ENCODE measurements around the gene CT45A10.
"Not testable (repeated sequence)": the region's sequence is repeated elsewhere in the genome, so short reads cannot be mapped to it uniquely, and the experiment has no call there.

Gene CT45A10, protein sequence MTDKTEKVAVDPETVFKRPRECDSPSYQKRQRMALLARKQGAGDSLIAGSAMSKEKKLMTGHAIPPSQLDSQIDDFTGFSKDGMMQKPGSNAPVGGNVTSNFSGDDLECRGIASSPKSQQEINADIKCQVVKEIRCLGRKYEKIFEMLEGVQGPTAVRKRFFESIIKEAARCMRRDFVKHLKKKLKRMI

DNA sequence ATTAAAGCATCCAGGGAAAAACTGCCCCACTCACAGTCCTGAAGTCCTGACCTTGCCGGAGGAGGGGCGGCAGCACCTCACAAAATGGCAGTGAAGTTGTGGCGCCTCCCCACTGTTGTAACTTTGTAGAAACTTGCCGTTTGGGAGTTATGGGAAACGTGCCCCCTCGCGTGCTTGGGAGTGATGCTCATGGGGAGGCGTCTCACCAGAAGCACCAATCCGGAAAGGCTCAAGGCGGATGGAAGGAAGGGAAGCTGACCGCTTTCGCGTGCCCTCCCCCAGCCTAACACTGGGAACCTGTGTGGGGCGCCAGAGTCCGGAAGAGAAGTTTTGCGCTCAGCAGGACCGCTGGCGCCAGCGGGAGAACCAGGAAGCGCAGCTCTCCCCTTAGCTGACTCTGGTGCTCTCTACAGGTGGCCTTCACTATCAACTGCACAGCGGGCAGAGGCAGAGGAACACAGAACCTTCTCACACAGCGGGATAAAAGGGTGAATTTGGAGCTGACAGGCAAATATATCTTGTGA, at the start of gene CT45A10, which contains the start of gene SAGE1:
TSS of gene CT45A10 (minus strand) at position 151 of the 524 bp plus-strand sequence. CDS start 8,100 bp downstream, outside the sequence.
TSS of gene SAGE1 (plus strand) at position 423 of the 524 bp plus-strand sequence. CDS start 2,527 bp downstream, outside the sequence.
- DNase-seq: no peak

DNA sequence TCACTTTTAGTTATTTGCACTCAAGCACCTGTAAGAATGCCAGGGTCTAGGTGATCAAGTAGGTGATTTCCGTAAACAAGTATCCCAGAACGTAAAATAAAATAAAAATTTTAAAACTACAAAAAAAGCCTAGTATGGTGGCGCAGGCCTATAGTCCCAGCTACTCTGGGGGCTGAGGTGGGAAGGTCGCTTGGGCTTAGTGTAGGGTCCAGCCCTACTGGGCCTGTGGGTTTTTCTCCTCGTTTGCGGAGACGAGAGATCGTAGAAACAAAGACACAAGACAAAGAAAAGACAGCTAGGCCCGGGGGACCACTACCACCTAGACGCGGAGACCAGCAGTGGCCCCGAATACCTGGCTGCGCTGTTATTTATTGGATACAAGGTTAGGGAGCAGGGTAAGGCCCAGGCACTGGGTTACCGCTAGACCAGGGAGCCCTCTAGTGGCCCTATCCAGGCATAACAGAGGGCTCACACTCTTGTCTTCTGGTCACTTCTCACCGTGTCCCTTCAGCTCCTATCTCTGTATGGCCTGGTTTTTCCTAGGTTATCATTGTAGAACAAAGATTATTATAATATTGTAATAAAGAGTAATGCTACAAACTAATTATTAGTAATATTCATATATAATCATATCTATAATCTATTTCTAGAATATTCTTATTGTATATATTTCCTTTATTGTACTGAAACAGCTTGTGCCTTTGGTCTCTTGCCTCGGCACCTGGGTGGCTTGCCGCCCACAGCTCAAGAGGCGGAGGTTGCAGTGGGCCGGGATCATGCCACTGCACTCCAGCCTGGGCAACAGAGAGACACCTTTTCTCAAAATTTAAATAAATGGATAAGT, 38.6 kb upstream of the CT45A10 start:
- DNase-seq: peak in 25 of 58 donors; percentile 0 to 38 (median 1)

DNA sequence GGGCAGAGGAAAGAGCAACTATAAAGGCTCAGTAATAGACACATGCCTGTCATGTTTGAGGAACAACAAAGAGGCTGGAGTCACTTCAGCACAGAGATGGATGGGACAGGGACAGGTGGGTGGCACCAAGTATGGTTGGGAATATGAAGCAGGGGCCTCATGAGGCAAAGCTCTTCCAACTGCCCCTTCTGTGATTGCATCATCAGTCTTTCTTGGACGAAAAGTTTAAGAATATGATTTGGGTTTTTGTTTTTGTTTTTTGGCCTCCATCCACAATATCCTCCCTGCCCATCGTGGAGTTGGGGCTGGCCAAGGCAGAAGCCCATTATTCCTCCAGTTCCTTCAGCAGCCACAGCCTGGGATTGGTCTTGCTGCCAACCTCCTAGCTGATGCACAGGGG, 34.7 kb upstream of the CT45A10 start:
- DNase-seq: no peak

DNA sequence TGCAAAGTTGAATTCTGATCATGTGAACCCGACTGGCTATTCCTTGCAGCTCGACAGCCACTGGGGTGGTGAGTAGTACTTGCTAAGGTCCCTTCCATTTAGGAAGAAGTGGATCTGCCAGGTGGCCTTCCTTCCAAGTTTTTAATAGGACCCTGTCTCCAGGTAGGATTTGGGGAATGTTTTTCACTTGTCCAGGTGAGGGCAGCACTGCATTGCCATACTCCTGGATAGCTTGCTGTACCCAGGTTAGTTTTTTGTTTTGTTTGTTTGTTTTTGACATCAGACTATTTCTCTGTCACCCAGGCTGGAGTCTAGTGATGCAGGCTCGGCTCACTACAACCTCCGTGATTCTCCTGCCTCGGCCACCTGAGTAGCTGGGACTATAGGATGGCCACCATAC, 30.1 kb upstream of the CT45A10 start:
- DNase-seq: no peak

DNA sequence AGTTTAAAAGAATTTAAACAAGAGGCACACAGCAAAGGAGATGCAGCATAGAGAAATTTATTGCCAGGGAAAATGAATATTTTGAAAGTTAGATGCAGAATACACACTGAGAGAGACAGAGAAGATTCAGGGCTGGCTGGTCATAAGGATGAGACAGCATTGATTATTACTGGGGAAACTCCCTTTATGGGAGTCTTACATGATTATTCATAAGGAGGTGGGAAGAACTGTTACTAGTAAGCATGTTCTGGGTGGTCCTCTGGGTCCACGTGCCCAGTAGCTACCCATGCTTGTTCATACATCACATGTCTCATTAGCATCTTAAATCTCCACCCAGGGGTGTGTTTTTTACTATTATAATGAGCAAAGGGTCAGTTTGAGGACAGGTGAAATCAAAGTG, 27.3 kb upstream of the CT45A10 start:
- DNase-seq: not testable (repeated sequence)

DNA sequence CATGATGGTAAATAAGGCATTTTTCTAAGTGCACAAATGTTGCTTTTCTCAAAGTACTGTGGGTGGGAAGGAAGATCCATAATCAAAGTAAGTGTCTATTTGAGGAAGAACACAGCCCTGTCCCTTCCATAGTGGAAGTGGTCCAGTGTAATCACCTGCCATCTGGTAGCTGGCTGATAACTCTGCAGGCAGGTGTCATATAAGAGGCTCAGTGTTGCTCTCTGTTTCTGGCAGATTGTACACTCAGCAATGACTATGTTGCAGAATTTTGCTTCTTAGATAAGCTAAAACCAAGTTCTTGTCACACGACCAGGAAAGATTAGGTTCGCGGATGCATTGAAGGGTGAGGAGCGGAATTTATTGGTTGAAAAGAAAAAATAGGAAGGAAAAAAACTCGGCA, 21.2 kb upstream of the CT45A10 start:
- no peak for DNase-seq

DNA sequence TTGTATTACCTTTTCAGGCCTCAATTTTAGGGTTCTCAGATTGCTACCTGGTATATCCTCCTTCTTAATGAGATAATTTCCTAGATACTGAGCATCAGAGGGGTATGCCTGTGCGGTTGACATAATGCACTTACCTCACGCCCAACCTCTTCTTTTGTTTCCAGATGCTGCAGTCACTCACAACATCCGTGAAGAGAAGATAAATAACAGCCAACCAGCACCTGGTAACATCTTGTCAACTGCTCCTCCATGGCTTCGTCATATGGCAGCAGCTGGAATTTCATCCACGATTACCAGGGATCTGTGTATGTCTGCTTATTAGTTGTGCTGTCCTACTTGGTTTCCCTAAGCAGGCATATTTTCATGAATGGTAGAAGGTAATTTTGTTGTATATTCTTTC, 17.0 kb upstream of the CT45A10 start:
- DNase-seq: no peak

DNA sequence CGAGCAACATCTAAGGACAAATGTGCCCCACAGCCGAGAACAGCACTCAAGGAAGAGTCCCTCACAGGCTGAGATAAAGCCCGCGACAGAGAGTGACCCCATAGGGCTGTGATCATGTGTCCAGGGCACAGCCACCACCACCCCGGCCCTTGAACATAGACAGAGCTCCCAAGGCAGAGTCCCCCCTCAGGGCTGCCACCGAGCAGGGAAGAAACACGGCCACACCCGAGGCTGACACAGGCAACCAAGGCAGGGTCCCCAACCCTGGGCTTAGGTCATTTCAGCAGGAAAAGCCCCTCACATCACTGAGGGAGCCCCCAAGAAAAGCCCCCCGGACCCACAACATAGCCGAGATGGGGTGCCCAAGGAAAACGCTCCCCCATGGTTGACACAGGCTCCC, 463 bp downstream of the CT45A10 start:
- no peak for DNase-seq

DNA sequence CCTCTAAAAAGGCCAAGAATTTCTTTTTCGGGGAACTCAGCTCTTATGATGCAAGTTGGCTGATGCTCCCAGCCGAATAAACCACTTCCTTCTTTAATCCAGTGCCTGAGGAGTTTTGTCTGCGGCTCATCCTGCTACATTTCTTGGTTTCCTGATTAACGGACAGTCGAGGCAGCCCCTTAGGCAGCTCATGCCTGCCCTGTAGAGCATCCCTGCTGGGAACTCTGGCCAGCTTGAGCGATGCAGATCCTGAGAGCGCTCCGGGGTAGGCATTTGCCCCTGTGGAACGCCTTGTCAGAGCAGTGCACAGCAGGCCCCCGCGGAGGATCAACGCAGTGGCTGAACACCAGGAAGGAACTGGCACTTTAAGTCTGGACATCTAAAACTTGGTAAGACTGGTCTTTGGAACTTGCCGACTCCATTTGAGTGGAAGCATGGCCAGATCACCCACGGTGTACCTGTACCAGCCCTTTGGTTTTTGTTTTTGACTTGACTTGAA, 3.1 kb downstream of the CT45A10 start:
- no peak for DNase-seq

DNA sequence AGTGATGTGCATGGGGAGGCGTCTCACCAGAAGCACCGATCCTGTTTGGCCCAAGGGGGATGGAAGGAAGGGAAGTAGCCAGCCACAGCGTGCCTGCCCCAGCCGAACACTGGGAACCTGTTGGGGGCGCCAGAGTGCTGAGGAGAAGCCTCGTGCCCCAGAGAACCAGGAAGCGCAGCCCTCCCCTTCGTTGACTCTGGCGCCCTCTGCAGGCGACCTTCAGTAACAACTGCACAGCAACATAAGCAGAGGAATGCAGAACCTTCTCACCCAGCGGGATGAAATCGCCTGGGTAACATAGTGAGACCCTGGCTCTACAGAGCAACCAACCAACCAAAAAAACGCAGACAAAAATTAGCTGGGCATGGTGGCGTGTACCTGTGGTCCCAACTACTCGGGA, 4.3 kb downstream of the CT45A10 start:
- not testable (repeated sequence) for DNase-seq

DNA sequence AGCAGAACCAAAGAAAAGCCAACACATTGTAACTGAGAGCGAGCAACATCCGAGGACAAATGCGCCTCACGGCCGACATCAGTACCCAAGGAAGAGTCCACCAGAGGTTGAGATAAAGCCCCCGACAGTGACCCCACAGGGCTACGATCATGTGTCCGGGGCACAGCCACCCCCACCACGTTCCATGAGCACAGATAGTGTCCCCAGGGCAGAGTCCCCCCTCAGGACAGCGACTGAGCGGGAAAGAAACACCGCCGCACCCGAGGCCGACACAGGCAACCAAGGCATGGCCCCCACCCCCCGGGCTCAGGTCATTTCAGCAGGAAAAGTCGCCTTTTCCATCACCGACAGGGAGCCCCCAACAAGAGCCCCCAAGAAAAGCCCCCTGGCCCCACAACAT, 5.0 kb downstream of the CT45A10 start:
- not testable (repeated sequence) for DNase-seq

DNA sequence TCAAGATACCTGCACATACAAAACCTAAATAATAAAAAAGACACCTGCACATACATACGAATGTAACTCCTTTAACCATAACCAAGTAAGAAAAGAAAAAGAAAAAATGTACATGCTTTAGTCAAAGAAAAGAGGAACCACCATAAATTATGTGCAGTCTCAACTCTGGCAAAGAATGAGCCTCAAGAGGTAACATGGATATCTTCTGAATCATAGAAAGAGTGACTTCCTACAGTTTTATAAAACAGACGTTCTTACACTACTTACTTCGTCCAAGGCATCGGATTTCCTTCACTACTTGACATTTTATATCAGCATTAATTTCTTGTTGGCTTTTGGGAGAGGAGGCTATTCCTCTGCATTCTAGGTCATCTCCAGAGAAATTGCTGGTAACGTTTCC, 10.5 kb downstream of the CT45A10 start:
- not testable (repeated sequence) for DNase-seq

DNA sequence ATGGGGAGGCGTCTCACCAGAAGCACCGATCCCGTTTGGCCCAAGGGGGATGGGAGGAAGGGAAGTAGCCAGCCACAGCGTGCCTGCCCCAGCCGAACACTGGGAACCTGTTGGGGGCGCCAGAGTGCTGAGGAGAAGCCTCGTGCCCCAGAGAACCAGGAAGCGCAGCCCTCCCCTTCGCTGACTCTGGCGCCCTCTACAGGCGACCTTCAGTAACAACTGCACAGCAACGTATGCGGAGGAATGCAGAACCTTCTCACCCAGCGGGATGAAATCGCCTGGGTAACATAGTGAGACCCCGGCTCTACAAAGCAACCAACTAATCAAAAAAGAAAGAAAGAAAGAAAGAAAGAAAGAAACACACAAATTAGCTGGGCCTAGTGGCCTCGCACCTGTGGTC, 21.5 kb downstream of the CT45A10 start, which contains the start of gene CT45A9:
TSS of gene CT45A9 (minus strand) at position 101 of the 400 bp plus-strand sequence. CDS start 3,751 bp downstream, outside the sequence.
- not testable (repeated sequence) for DNase-seq

DNA sequence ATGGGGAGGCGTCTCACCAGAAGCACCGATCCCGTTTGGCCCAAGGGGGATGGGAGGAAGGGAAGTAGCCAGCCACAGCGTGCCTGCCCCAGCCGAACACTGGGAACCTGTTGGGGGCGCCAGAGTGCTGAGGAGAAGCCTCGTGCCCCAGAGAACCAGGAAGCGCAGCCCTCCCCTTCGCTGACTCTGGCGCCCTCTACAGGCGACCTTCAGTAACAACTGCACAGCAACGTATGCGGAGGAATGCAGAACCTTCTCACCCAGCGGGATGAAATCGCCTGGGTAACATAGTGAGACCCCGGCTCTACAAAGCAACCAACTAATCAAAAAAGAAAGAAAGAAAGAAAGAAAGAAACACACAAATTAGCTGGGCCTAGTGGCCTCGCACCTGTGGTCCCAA, 38.8 kb downstream of the CT45A10 start, which contains the start of gene CT45A8:
TSS of gene CT45A8 (minus strand) at position 101 of the 400 bp plus-strand sequence. CDS start 3,755 bp downstream, outside the sequence.
- DNase-seq: not testable (repeated sequence)

DNA sequence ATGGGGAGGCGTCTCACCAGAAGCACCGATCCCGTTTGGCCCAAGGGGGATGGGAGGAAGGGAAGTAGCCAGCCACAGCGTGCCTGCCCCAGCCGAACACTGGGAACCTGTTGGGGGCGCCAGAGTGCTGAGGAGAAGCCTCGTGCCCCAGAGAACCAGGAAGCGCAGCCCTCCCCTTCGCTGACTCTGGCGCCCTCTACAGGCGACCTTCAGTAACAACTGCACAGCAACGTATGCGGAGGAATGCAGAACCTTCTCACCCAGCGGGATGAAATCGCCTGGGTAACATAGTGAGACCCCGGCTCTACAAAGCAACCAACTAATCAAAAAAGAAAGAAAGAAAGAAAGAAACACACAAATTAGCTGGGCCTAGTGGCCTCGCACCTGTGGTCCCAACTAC, 56.1 kb downstream of the CT45A10 start, which contains the start of gene CT45A7:
TSS of gene CT45A7 (minus strand) at position 101 of the 400 bp plus-strand sequence. CDS start 3,747 bp downstream, outside the sequence.
- DNase-seq: not testable (repeated sequence)

Measured in anterior cingulate cortex (tissue), 58 donors.